Esophagus muscularis mucosa (tissue), 3 donors: Measurements from ENCODE around the gene PDE3A.

Source experiments
- CTCF ChIP-seq, 3 experiments: fragments of 200-600 bp in 2 of 3; fragments of 450-650 bp in 1 of 3; sonication (generic) in 2 of 3; IDR thresholded peaks; one replicate each; pipeline ENCODE4 v1.5.1; 2017 to 2019; ENCODE audit warnings: antibody characterized with exemption in 3 of 3, mild to moderate bottlenecking in 2 of 3, moderate library complexity in 1 of 3
- POLR2A ChIP-seq: fragments of 450-650 bp; IDR thresholded peaks from one replicate; pipeline ENCODE4 v1.6.1; 2017; ENCODE audit warnings: antibody characterized with exemption, moderate library complexity, mild to moderate bottlenecking, low read depth
- POLR2AphosphoS5 ChIP-seq, 2 donors: sonication (generic); formaldehyde crosslinking; IDR thresholded peaks; one replicate each; pipeline ENCODE4 v1.6.1; 2017; ENCODE audit warnings: antibody characterized with exemption in 2 of 2

GRCh38 chr12:20585913-20586312, 217.6 kb downstream of the PDE3A start:
- no peak for TF ChIP-seq CTCF (IDR thresholded peaks at IDR 0.05)
- no peak for TF ChIP-seq POLR2A
- no peak for TF ChIP-seq POLR2AphosphoS5 (IDR thresholded peaks at IDR 0.05)
